ENCODE results near the gene STX18. TPM values are rescaled to one million over a fixed set of nuclear protein-coding genes. Genes with fewer than 3 reads are reported as not detected.
A peak's percentile ranks its signal among the peaks of the same experiment; 100 is the strongest.

STX18 gene
- total RNA-seq, 1 donor from 2014 or later, result 36.7 TPM

GRCh38 chr4:4401036-4401435 lies 140.8 kb downstream of the STX18 start:
- DNase-seq (ENCODE audit: low read depth, low spot score), result no peak
- Mint-ChIP-seq H3K4me3 (no peak overlapping the region), H3K27me3 (ENCODE audit: low read depth) (peaks cover 6% of the 10 kb centered on the region), H3K4me1 (no peaks in the 10 kb centered on the region), H3K36me3 (ENCODE audit: low read depth) (no peaks in the 10 kb centered on the region), H3K27ac (ENCODE audit: unreplicated experiment) (no peak overlapping the region), H3K9me3 (no peaks in the 10 kb centered on the region)
- TF ChIP-seq CTCF (conservative IDR thresholded peaks at IDR 0.05), result no peak

GRCh38 chr4:4398430-4398829 lies 143.4 kb downstream of the STX18 start:
- no peak for TF ChIP-seq CTCF (conservative IDR thresholded peaks at IDR 0.05)
- H3K27ac Mint-ChIP-seq (ENCODE audit: unreplicated experiment), result no peak overlapping the region
- peaks cover 6% of the 10 kb centered on the region for H3K4me1 Mint-ChIP-seq
- H3K27me3 Mint-ChIP-seq (ENCODE audit: low read depth), result peaks cover 24% of the 10 kb centered on the region
- no peak for DNase-seq (ENCODE audit: low read depth, low spot score)
- H3K36me3 Mint-ChIP-seq (ENCODE audit: low read depth), result no peaks in the 10 kb centered on the region
- H3K9me3 Mint-ChIP-seq, result no peaks in the 10 kb centered on the region
- H3K4me3 Mint-ChIP-seq, result no peak overlapping the region

- Mint-ChIP-seq H3K9me3 (no peaks in the 10 kb centered on the region), H3K27me3 (ENCODE audit: low read depth) (peaks cover 31% of the 10 kb centered on the region), H3K4me3 (no peak overlapping the region), H3K27ac (ENCODE audit: unreplicated experiment) (no peak overlapping the region), H3K4me1 (peaks cover 6% of the 10 kb centered on the region), H3K36me3 (ENCODE audit: low read depth) (no peaks in the 10 kb centered on the region)
- no peak for DNase-seq (ENCODE audit: low read depth, low spot score)
- no peak for TF ChIP-seq CTCF (conservative IDR thresholded peaks at IDR 0.05)
These were observed 144.4 kb downstream of the STX18 start for GRCh38 chr4:4397441-4397819.

- Mint-ChIP-seq H3K36me3 (ENCODE audit: low read depth) (no peaks in the 10 kb centered on the region), H3K4me1 (peaks cover 6% of the 10 kb centered on the region), H3K4me3 (no peak overlapping the region), H3K27me3 (ENCODE audit: low read depth) (peaks cover 31% of the 10 kb centered on the region), H3K9me3 (no peaks in the 10 kb centered on the region), H3K27ac (ENCODE audit: unreplicated experiment) (no peak overlapping the region)
- DNase-seq (ENCODE audit: low read depth, low spot score), result no peak
- TF ChIP-seq CTCF (conservative IDR thresholded peaks at IDR 0.05), result no peak
These were observed 145.0 kb downstream of the STX18 start for GRCh38 chr4:4396628-4397440.

- H3K27me3 Mint-ChIP-seq (ENCODE audit: low read depth), result peaks cover 38% of the 10 kb centered on the region
- no peak overlapping the region for H3K27ac Mint-ChIP-seq (ENCODE audit: unreplicated experiment)
- peaks cover 6% of the 10 kb centered on the region for H3K4me1 Mint-ChIP-seq
- peak overlapping the region; percentile 0 for H3K4me3 Mint-ChIP-seq
- DNase-seq (ENCODE audit: low read depth, low spot score), result no peak
- H3K36me3 Mint-ChIP-seq (ENCODE audit: low read depth), result no peaks in the 10 kb centered on the region
- H3K9me3 Mint-ChIP-seq, result no peaks in the 10 kb centered on the region
- no peak for TF ChIP-seq CTCF (conservative IDR thresholded peaks at IDR 0.05)
These were observed 145.8 kb downstream of the STX18 start for GRCh38 chr4:4395849-4396627.

Data from neural crest cell (in vitro differentiated cells).